Measurements from ENCODE around the gene PHF2.

DNA sequence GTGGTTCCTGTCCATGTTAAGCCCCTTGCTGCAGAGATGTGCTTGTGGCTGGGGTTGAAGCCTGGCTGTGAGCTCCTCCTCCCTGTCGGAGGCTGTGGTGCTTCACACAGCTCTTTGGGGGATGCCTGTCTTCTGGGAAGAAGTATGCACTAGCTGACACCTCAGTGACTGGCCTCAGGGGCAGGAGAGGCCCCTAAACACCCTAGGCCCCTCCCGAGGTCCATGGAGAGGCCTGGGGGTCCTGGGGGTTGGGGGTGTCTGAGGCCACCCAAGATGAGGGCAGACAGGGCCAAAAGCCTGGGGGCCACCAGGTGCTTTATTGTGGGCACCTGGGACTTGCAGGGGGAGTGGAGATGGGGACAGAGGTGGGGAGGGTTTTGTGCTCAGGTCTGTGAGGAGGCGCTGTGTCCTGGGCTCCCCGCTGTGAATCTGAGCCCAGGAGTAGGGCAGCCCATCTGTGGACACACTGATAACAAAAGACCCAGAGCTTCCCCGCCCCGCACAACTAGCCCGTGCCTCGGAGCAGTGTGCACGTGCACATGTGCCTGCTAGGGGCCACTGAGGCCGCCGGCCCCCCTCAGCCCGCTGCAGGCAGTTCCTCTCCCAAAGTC lies 92.0 kb downstream of the PHF2 start:
- TF ChIP-seq, protein P1, sequence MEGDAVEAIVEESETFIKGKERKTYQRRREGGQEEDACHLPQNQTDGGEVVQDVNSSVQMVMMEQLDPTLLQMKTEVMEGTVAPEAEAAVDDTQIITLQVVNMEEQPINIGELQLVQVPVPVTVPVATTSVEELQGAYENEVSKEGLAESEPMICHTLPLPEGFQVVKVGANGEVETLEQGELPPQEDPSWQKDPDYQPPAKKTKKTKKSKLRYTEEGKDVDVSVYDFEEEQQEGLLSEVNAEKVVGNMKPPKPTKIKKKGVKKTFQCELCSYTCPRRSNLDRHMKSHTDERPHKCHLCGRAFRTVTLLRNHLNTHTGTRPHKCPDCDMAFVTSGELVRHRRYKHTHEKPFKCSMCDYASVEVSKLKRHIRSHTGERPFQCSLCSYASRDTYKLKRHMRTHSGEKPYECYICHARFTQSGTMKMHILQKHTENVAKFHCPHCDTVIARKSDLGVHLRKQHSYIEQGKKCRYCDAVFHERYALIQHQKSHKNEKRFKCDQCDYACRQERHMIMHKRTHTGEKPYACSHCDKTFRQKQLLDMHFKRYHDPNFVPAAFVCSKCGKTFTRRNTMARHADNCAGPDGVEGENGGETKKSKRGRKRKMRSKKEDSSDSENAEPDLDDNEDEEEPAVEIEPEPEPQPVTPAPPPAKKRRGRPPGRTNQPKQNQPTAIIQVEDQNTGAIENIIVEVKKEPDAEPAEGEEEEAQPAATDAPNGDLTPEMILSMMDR (IDR thresholded peaks at IDR 0.05) = no peak
- no peak for TF ChIP-seq EZH2 (IDR thresholded peaks at IDR 0.05; ENCODE audit: borderline replicate concordance, insufficient read depth, low read depth, low read length, poor library complexity, severe bottlenecking)
